Measurements from ENCODE around the gene KLHL26.
"Not testable (repeated sequence)": the region's sequence is repeated elsewhere in the genome, so short reads cannot be mapped to it uniquely, and the experiment has no call there.

The KLHL26 gene

DNA sequence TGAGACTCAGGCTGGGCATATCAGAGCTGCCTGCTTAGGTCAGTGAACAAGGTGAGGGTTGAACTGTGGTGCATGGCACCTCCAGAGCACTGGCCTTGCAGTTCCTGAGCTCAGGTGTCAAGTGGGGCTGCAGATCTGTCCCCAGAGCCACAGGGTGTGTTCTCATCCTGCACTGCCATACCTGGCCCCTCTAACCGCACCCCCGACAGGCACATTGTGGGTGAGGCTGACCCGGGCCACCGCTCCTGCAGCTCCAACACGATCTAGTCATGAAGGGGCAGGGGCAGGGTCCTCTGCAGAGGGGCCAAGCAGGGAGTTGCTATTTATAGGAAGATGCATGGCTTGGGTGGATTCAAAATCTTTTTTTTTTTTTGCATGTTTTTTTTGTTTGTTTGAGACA, 30.0 kb downstream of the KLHL26 start:
- no peak for DNase-seq

DNA sequence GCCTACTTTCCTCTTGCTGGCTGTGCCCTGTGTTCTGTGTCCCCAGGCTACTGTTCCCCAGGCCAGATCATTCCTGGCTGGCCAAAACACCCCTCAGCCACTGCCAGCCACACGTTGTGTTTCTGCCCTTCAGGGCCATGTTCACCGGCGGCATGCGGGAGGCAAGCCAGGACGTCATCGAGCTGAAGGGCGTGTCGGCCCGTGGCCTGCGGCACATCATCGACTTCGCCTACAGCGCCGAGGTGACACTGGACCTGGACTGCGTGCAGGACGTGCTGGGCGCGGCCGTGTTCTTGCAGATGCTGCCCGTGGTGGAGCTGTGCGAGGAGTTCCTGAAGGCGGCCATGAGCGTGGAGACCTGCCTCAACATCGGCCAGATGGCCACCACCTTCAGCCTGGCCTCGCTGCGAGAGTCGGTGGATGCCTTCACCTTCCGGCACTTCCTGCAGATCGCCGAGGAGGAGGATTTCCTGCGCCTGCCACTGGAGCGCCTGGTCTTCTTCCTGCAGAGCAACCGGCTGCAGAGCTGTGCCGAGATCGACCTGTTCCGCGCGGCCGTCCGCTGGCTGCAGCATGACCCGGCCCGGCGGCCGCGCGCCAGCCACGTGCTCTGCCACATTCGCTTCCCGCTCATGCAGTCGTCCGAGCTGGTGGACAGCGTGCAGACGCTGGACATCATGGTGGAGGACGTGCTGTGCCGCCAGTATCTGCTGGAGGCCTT, 30.9 kb downstream of the KLHL26 start:
- no peak for DNase-seq

DNA sequence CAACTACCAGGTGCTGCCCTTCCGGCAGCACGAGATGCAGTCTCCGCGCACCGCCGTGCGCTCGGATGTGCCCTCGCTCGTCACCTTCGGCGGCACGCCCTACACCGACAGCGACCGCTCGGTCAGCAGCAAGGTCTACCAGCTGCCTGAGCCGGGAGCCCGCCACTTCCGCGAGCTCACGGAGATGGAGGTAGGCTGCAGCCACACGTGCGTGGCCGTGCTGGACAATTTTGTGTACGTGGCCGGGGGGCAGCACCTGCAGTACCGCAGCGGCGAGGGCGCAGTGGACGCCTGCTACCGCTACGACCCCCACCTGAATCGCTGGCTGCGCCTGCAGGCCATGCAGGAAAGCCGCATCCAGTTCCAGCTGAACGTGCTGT, 31.4 kb downstream of the KLHL26 start:
- no peak for DNase-seq

DNA sequence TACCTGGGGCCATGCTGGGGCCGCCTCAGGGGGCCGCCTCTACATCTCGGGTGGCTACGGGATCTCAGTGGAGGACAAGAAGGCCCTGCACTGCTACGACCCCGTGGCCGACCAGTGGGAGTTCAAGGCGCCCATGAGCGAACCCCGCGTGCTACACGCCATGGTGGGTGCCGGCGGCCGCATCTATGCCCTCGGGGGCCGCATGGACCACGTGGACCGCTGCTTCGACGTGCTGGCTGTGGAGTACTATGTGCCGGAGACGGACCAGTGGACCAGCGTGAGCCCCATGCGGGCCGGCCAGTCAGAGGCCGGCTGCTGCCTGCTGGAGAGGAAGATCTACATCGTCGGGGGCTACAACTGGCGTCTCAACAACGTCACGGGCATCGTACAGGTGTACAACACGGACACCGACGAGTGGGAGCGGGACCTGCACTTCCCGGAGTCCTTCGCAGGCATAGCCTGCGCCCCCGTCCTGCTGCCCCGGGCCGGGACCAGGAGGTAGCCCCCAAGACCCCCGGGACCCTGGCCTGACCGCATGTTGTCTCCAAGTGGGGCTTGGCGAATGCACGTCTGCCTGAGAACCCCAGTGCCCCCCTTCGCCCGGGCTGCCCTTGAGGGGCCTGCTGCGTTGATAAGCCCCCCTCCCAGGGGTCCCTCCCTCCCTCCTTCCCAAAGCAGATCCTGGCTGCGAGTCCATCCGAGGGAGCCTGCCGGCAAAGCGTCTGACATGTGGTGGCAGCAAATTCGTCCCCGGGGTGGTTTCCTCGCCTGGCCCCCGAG, 32.1 kb downstream of the KLHL26 start:
- no peak for DNase-seq

DNA sequence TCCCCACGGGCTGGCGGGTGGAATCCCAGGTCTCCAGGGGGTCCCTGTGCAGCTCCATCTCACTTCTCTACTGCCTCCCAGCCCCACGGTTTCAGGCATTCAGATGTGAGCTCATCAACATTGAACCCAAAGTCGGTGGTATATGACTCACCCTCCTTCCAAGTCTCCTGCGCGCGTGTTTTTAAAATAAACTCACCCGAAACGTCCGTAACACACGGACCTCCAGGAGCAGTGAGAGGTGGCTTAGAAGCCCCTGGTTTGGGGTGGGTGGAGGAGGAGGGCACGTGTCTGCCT, 32.6 kb downstream of the KLHL26 start:
- DNase-seq = no peak

DNA sequence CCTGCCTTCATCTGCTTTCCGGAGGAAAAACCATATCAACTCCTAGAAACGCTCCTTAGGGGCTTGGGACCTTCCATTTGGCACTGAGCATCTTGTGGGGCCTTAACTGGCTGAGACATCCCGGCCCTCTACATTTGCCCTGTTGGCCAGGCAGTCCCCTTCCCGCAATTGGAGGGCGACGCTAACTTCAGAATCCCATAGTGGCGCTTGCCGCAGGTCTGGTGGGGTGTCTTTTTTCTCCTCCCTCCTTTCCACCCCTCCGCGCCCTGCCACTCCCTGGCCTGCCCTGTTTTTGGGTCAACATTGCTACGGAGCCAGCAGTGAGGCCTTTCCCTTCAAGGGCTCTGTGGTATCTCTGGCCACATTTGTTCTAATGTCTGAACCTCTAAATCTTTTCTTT, 33.1 kb downstream of the KLHL26 start:
- DNase-seq = no peak

DNA sequence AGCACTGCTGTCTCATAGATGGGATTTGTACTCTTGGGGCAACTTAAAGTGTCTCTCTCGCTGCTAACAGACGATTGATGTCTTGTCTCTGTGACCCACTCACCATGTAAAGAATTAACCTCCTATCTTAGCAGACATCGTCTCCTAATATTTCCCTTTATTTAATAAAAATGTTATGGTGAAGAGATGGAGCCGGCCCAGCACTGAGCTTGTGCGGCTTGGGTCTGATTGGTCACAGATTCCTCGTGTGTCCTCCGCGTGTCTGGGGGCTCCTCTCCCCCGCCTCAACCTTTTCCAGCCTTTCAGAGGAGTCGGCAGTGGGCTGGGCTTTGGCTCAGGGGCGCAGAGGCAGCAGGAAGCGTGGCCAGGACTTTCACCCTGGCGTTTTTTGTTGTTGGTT, 33.5 kb downstream of the KLHL26 start:
- peak; percentile 39 for DNase-seq

DNA sequence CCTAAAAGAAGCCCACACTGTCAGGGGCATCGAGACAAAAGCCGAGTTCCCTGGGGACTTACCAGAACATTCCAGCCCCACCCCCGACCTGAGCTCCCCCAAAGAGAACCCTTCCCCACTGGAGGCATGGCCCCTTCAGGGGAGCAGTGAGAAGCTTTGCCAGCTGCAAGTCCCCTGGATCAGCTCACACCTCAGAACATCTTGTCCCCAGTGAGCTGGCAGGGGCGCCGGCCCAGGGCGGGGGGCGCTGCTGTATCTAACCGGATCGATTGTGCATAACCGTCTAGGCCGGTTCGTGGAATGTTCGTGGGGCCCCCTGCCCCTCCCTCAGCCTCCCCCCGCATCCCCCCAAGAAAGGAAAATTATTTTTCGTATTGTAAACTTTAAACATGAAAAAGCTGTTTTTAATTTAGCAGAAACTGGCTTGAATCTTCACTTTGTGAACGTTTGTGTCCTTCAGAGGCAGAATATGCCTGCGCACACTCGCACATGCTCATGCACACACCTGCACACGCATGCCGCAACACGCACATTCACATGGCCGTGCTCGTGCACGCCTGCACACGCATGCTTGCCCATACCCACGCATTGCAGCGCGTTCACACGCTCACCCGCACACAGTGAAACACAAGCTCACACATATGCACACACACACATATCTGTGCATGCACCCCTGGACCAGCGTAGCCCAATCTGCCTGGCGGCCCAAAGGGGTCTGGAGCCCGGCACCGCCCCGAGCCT, 34.6 kb downstream of the KLHL26 start:
- DNase-seq = peak; percentile 35

DNA sequence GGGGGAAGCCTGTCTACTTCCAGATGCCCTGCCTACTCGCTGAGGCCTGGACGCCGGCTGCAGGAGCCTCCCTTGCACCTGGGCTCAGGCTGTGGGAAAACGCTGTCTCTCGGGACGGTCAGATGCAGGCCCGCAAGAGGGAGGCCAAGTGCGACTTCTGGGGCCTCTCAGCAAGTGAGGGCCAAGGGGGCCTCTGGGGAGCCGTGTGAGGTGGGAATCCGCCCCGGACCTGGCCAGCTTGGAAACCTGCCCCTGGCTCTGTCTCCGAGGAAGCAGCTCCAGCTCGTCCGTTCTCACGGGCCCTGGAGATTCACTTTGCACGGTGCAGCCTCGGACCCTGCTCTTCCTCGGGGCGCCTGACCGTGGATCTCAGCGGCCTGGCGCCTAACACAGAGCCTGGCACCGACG, 35.2 kb downstream of the KLHL26 start:
- no peak for DNase-seq

DNA sequence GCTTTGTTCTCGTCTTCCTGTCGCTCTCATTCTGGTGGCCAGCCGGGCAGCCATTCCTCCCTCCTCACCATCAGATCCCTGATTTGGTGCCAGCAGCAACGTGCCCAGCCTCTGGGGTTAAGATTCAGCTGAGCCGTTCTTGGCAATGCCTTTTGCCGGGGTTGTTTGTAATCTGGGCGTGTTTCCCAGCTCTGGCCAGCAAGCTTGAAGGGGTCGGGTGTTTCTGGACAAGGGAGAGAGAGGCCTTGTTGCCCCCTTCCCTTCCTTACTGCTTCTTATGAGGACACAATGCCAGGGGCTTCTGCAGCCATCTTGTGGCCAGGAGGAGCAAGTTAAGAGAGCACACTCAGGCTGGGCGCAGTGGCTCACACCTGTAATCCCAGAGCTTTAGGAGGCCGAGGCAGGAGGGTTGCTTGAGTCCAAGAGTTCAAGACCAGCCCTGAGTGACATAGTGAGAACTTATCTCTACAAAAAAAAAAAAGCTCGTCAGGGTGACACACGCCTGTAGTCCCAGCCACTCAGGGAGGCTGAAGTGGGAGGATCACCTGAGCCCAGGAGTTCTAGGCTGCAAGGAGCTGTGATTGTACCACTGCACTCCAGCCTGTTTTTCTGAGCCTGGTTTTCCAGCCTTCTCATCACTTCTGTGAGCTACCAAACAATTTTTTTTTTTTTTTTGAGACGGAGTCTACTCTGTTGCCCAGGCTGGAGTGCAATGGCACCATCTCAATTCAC, 35.9 kb downstream of the KLHL26 start:
- no peak for DNase-seq

DNA sequence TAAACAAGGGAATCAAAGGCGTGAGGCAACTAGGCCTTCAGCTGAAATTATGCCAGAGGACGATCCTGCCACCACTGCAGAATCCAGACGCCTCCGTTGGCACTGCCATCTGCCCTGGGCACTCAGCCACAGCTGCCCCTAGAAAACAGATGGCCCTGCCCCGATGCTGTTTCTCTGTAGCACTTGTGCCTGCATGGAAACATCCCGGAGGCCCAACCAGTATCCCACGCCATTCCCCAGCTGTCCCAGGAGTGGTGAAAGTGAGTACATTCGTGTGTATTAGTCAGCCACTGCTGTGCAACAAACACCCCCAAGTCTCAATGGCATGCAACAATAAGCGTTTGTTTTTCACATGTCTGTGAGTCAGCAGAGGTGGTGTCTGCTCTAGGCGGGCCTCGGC, 37.8 kb downstream of the KLHL26 start:
- no peak for DNase-seq

DNA sequence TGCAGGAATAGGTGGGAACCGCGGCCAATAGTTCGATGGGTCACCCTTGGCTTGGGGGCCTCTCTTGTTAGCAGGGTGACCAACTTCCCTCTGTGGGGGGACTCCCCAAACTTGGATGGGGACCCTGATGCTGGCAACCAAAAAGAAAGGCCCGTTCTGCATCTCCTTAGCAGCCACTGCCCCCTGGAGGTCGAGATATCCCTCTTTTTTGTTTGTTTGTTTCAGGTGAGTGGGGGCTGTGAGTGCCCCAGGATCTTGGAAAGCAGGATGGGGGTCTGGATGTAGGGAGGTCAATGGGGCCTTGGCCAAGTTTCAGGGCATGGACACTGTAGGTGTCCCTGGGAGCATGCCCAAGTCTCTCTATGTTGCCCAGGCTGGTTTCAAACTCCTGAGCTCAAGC, 39.0 kb downstream of the KLHL26 start:
- DNase-seq = no peak

DNA sequence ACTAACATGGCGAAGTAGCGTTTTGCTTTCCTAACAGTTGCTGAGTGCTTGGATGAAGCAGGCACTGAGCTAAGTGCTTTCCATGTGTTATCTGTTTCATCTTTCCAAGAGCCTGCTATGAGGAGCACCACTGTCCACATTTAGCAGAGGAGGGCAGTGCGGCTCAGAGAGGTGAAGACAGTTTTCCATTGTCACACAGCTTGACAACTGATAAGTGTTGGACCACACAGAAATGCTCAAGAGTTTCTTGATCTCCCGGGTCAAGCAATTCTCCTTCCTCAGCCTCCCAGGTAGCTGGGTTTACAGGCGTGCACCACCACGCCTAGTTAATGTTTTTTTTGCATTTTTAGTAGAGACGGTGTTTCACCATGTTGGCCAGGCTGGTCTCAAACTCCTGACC, 39.9 kb downstream of the KLHL26 start:
- DNase-seq = no peak

DNA sequence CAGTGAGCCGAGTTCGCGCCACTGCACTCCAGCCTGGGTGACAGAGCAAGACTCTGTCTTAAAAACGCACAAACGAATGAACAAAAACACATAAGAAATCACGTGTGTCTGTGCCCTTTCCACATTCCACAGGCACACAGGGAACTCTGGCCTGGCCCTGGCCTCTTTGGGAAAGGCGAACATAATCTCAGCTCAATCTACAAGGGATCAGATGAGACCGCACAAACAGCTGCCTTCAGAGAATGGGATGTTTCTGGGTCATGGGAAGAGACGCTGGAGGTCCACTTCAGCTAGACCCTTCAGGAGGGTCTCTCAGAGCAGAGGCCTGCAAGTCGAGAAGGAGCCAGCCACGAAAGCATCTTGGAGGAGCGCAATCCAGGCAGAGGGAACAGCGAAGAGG, 40.3 kb downstream of the KLHL26 start:
- peak; percentile 29 for DNase-seq

DNA sequence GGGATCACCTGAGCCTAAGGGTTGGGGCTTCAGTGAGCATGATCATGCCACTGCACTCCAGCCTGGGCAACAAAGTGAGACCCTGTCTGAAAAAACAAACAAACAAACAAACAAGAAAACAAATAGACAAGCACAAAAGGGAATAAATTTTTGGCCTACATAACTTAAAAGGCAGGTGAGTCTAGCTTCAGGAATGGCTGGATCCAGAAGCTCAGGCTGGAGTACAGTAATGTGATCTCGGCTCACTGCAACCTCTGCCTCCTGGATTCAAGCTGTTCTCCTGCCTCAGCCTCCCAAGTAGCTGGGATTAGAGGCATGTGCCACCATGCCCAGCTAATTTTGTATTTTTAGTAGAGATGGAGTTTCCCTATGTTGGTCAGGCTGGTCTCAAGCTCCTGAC, 43.3 kb downstream of the KLHL26 start:
- not testable (repeated sequence) for DNase-seq

DNA sequence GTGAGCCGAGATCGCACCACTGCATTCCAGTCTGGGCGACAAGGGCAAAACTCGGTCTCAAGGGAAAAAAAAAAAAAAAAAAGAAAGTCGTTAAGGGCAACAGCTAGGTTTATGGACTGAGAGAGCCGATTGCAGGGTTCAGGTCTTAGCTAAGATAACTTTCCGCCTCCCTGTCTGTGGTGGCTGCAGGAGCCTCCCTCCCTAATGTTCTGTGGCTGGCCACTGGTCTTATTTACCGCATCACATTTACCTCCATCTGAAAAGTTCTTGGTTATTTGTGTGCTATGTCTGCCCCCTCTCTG, 45.9 kb downstream of the KLHL26 start:
- DNase-seq = no peak

DNA sequence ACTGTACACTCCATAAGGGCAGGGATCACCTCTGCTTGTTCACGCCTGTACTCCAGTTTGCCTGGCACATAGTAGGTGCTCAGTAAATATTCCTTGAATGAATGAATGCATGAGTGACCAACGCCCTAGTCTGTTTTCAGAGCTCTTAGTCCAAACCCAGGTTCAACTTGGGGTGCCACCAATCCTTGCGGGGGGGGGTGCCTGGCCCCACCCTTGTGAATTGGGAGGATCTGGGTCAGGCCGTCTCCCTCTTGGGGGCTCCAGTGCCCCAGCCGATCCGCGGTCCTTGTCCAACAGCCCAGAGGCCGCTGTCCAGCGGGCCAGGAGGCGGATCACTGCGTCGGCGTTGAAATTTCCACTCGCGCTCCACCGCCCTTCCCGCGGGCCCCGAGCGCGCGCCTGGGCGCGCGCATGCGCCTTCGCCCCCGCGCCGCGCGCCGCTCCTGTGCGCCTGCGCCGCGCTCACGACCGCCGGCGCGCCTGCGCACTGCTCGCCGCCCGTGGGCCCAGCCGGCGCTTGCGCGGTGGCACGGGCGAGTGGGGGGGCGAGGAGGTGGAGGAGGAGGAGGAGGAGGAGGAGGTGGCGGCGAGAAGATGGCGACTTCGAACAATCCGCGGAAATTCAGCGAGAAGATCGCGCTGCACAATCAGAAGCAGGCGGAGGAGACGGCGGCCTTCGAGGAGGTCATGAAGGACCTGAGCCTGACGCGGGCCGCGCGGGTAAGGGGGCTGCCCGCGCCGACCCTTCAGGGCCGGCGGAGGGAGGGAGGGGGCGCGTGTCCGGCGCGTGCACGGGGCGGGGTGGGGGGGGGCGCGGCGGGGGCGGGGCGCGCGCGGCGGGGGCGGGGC, 46.5 kb downstream of the KLHL26 start, which contains the start of gene CRTC1:
Gene CRTC1 (plus strand): TSS at position 572 of the 849 bp plus-strand sequence. CDS start 23 bp downstream, at position 595.
- DNase-seq = peak; percentile 96

DNA sequence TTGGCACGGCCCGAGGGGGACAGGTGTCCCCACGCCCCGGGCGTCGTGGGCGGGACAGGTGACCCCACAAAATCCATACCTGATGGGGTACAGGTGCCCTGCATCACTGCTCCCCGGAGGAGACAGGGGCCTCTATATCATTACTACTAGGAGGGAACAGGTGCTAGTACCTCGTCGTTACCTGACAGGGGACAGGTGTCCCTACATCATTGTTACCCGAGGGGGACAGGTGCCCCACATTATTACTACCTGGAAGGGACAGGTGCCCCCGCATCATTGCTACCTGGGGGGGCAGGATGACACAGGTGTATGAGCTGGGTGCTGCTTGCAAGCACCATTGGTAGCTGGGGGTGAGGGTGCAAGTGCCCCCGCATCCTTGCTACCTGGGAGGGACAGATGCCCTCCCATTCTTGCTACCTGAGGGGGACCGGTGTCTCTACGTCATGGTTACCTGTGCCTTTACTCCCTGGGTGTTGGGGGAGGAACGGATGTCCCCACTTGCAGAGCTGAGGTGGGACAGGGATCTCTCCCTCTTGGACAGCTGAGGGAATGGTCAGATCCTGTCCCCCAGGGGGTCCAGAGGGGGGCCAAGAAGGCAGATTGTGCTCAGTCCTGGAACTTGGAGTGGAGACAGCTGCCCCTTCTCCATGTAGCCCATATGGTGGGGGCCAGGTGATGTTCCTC, 47.3 kb downstream of the KLHL26 start:
- DNase-seq = no peak

DNA sequence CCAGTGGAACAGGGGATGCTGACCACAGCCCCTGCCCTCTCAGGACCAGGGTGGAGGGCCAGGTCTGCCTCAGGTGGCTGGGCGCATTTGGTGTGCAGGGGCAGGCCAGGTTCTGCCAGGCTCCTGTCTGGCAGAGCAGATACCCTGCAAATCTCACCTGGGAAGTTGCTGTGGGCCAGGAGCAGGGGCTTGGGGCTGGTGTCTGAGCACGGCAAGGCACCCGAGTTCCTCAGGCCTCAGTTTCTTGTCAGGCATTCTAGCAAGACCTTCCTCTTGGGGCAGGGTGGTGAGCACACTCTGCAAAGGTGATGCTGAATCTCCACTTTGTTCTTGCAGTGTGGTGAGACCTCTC, 47.8 kb downstream of the KLHL26 start:
- DNase-seq = no peak

DNA sequence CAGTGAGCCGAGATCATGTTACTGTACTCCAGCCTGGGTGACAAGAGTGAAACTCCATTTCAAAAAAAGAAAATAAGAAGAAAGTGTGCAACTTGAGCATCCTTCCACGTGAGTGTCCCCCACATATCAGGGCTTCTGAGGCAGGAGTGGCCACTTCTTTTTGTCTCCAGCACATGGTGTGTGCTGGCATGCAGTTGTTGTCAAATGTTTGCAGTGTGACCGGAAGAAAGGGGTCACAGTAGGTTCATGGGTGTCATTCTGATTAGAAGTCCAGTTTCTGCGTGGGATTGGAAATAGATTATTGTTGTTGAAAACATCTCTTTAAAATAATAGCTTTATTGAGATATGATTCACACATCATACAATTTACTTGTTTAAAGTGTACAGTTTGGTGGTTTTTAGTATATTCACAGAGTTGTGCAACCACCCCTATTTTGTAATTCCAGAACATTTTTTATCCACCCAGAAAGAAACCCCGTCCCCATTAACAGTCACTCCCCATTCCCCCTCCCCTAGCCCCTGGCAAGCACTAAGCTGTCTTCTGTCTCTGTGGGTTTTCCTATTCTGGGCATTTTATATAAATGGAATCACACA, 48.9 kb downstream of the KLHL26 start:
- DNase-seq = no peak

DNA sequence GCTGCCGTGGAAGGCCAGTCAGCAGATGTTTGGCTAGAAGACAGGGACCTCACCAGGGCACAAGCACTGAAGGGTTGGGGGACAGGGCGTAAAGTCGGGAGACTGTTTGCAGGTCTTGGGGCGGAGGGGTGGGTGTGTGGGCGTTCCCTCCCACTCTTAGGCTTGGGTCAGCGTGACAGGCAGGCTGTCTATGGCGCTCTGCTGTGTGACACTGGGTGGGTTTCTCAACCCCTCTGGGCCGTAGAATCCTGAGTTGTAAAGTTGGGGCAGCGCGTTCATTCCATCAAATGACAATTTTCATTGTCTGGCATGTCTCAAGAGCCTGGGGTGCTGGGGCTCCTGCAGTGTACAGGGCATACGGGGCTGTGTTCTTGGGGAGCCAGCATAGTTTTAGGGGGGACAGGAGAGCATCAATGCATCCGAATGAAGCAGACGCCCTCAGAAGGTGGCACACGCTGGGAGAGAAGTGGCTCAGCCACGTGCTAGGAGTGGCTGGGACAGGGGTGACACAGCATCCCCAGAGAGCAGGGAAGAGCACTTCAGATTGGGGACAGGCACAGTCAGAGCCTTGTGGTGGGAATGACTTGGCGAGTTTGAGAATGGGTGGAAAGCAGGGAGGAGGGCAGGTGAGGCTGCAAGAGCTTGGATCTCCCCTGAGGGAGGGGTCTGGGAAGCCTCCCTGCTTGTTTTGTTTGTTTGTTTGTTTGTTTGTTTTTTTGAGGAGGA, 51.1 kb downstream of the KLHL26 start:
- no peak for DNase-seq
